ENCODE results near the gene AGR2. TPM values are rescaled to one million over a fixed set of nuclear protein-coding genes. Genes with fewer than 3 reads are reported as not detected.
"Not testable (repeated sequence)": the region's sequence is repeated elsewhere in the genome, so short reads cannot be mapped to it uniquely, and the experiment has no call there.

The AGR2 gene
- polyA plus RNA-seq (2011; rRNA removed): 0.17 and 0.60 TPM in 2 replicates
- not detected in 2 replicates for polyA minus RNA-seq (2011; rRNA and poly(A)+ RNA removed)

- no peaks in the 10 kb centered on the region for H3K9me3 ChIP-seq (ENCODE audit: control insufficient read depth, insufficient read depth, low read length)
- H3K27me3 ChIP-seq (ENCODE audit: control insufficient read depth, insufficient read depth, low read length): no peaks in the 10 kb centered on the region
- POLR2A ChIA-PET: no interaction called here
- CTCF ChIA-PET: interaction anchor here (0.9 to 2.4 kb wide), 3 partner anchors 8 to 113 kb away, joined by 3 to 9 read pairs (median 3); no protein-coding TSS in a partner anchor
- no peak within 1 kb of the TSS for H3K27ac ChIP-seq (ENCODE audit: low read depth, low read length)
- H3K4me3 ChIP-seq (ENCODE audit: low read depth, low read length): no peak within 1 kb of the TSS
- DNase-seq (ENCODE audit: low read depth, low spot score): no peak
- no peak for TF ChIP-seq CTCF (IDR thresholded peaks at IDR 0.05; ENCODE audit: low read depth, low read length)
Observed at GRCh38 chr7:16804674-16805439, at the start of gene AGR2. TSS of gene AGR2 (minus strand) at chr7:16804999. CDS start at chr7:16801796, 3,203 bp downstream.

DNA sequence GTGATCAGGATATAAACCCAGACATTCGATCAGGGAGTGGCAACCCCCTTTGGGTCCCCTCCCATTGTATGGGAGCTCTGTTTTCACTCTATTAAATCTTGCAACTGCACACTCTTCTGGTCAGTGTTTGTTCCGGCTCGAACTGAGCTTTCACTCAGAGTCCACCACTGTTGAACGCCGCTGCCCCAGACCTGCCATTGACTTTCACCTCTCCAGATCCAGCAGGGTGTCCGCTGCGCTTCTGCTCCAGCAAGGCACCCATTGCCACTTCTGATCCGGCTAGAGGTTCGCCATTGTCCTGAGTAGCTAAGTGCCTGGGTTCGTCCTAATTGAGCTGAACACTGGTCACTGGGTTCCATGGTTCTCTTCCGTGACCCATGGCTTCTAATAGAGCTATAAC lies 48.4 kb upstream of the AGR2 start:
- H3K4me3 ChIP-seq (ENCODE audit: low read depth, low read length); POLR2A ChIA-PET; H3K27ac ChIP-seq (ENCODE audit: low read depth, low read length); H3K27me3 ChIP-seq (ENCODE audit: control insufficient read depth, insufficient read depth, low read length); H3K9me3 ChIP-seq (ENCODE audit: control insufficient read depth, insufficient read depth, low read length); DNase-seq (ENCODE audit: low read depth, low spot score): not testable (repeated sequence)
- CTCF ChIA-PET: interaction anchor here (0.5 to 1.5 kb wide), 3 partner anchors 16 to 330 kb away, joined by 3 to 5 read pairs (median 3); no protein-coding TSS in a partner anchor

DNA sequence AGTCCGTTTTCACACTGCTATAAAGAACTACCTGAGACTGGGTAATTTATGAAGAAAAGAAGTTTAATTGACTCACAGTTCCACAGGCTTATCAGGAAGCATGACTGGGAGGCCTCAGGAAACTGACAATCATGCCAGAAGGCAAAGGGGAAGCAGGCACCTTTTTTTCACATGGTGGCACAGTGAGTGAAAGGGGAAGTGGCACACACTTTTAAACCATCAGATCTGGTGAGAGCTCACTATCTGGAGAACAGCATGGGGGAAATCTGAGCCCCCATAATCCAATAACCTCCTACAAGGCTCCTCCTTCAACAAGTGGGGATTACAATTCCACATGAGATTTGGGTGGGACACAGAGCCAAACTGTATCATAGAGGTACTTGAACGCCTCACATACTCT lies 47.0 kb upstream of the AGR2 start:
- DNase-seq (ENCODE audit: low read depth, low spot score): no peak
- Histone ChIP-seq H3K9me3 (ENCODE audit: control insufficient read depth, insufficient read depth, low read length) (peaks cover 4% of the 10 kb centered on the region; the same call in 1 of the 2 replicates), H3K27ac (ENCODE audit: low read depth, low read length) (no peak overlapping the region), H3K4me3 (ENCODE audit: low read depth, low read length) (no peak overlapping the region), H3K27me3 (ENCODE audit: control insufficient read depth, insufficient read depth, low read length) (no peaks in the 10 kb centered on the region)
- CTCF ChIA-PET: no interaction called here
- POLR2A ChIA-PET: no interaction called here
- TF ChIP-seq CTCF (IDR thresholded peaks at IDR 0.05; ENCODE audit: low read depth, low read length): no peak

- POLR2A ChIA-PET: no interaction called here
- CTCF ChIA-PET: no interaction called here
- H3K27ac ChIP-seq (ENCODE audit: low read depth, low read length): no peak overlapping the region
- no peak for DNase-seq (ENCODE audit: low read depth, low spot score)
- H3K9me3 ChIP-seq (ENCODE audit: control insufficient read depth, insufficient read depth, low read length): peaks cover 4% of the 10 kb centered on the region; the same call in 1 of the 2 replicates
- TF ChIP-seq CTCF (IDR thresholded peaks at IDR 0.05; ENCODE audit: low read depth, low read length): no peak
- no peaks in the 10 kb centered on the region for H3K27me3 ChIP-seq (ENCODE audit: control insufficient read depth, insufficient read depth, low read length)
- no peak overlapping the region for H3K4me3 ChIP-seq (ENCODE audit: low read depth, low read length)
Observed at GRCh38 chr7:16850614-16851466, 46.0 kb upstream of the AGR2 start.

GRCh38 chr7:16849296-16850148 lies 44.7 kb upstream of the AGR2 start:
- CTCF ChIA-PET: interaction anchor here (0.6 kb wide), 1 partner anchor 708 kb away, joined by 4 read pairs; no protein-coding TSS in a partner anchor
- no peak overlapping the region for H3K4me3 ChIP-seq (ENCODE audit: low read depth, low read length)
- DNase-seq (ENCODE audit: low read depth, low spot score): no peak
- H3K27me3 ChIP-seq (ENCODE audit: control insufficient read depth, insufficient read depth, low read length): no peaks in the 10 kb centered on the region
- no peak for TF ChIP-seq CTCF (IDR thresholded peaks at IDR 0.05; ENCODE audit: low read depth, low read length)
- H3K9me3 ChIP-seq (ENCODE audit: control insufficient read depth, insufficient read depth, low read length): peaks cover 4% of the 10 kb centered on the region; the same call in 1 of the 2 replicates
- POLR2A ChIA-PET: no interaction called here
- no peak overlapping the region for H3K27ac ChIP-seq (ENCODE audit: low read depth, low read length)

All from AG04450 (cell line).